Suprapubic skin (tissue), 4 donors: Measurements from ENCODE around the gene CALD1. TPM values are rescaled to one million over a fixed set of nuclear protein-coding genes. Genes with fewer than 3 reads are reported as not detected.
A peak's percentile ranks its signal among the peaks of the same experiment; 100 is the strongest.
"Not testable (repeated sequence)": the region's sequence is repeated elsewhere in the genome, so short reads cannot be mapped to it uniquely, and the experiment has no call there.

Source experiments
- DNase-seq, 2 donors: peaks; one replicate each; pipeline ENCODE4 v3.0.0-alpha.2; 2019; ENCODE audit warnings: low spot score in 2 of 2
- H3K27ac ChIP-seq: fragments of 200-600 bp; sonication (generic); one replicate; pipeline ENCODE4 v1.5.1; 2019
- H3K27me3 ChIP-seq: fragments of 200-600 bp; sonication (generic); one replicate; pipeline ENCODE4 v1.5.1; 2019
- H3K36me3 ChIP-seq: fragments of 200-600 bp; sonication (generic); one replicate; pipeline ENCODE4 v1.5.1; 2019
- H3K4me1 ChIP-seq: fragments of 200-600 bp; sonication (generic); one replicate; pipeline ENCODE4 v1.5.1; 2019
- H3K4me3 ChIP-seq: fragments of 200-600 bp; sonication (generic); one replicate; pipeline ENCODE4 v1.5.1; 2019; ENCODE audit warnings: mild to moderate bottlenecking
- H3K9me3 ChIP-seq: fragments of 200-600 bp; sonication (generic); one replicate; pipeline ENCODE4 v1.5.1; 2019
- CTCF ChIP-seq, 2 donors: fragments of 200-600 bp in 1 of 2; fragments of 450-650 bp in 1 of 2; sonication (generic) in 1 of 2; IDR thresholded peaks; one replicate each; pipeline ENCODE4 v1.5.1; 2016 to 2019; ENCODE audit warnings: antibody characterized with exemption in 2 of 2, mild to moderate bottlenecking in 1 of 2, moderate library complexity in 1 of 2
- EP300 ChIP-seq: sonication (generic); formaldehyde crosslinking; IDR thresholded peaks from one replicate; pipeline ENCODE4 v1.6.1; 2017; ENCODE audit warnings: antibody characterized with exemption
- POLR2A ChIP-seq, 2 donors: fragments of 450-650 bp; IDR thresholded peaks; one replicate each; pipeline ENCODE4 v1.6.1; 2017; ENCODE audit warnings: antibody characterized with exemption in 2 of 2, mild to moderate bottlenecking in 2 of 2, moderate library complexity in 2 of 2
- POLR2AphosphoS5 ChIP-seq, 3 donors: sonication (generic); formaldehyde crosslinking; IDR thresholded peaks; one replicate each; pipeline ENCODE4 v1.6.1; 2017; ENCODE audit warnings: antibody characterized with exemption in 3 of 3
- WGBS: methylation state at CpG from one replicate; pipeline ENCODE4 v1.1.5; 2018; 5-methylcytosine and 5-hydroxymethylcytosine counted together
- total RNA-seq, 4 donors: library from RNA; depleted of rRNA; stranded (reverse); fragments of >200 nt; gene quantifications; one replicate each; pipeline ENCODE4 v1.1.0, GENCODE V29; 2016

The CALD1 gene
- total RNA-seq, 4 donors from 2014 or later, result 53.6 to 116 (median 83.2) TPM

GRCh38 chr7:134963036-134963435 is 183.6 kb downstream of the CALD1 start:
- no peak overlapping the region for H3K4me3 ChIP-seq
- DNase-seq, result no peak

GRCh38 chr7:134966691-134967090 is 187.3 kb downstream of the CALD1 start:
- Histone ChIP-seq H3K36me3 (peaks cover 29% of the 10 kb centered on the region), H3K27me3 (no peaks in the 10 kb centered on the region), H3K27ac (no peak overlapping the region), H3K4me3 (no peak overlapping the region), H3K4me1 (no peaks in the 10 kb centered on the region), H3K9me3 (no peaks in the 10 kb centered on the region)
- WGBS, result 94% methylated on average over 3 of the region's 3 CpGs
- no peak for TF ChIP-seq POLR2A (IDR thresholded peaks at IDR 0.05)
- TF ChIP-seq POLR2AphosphoS5 (IDR thresholded peaks at IDR 0.05), result no peak
- no peak for TF ChIP-seq CTCF (IDR thresholded peaks at IDR 0.05)
- TF ChIP-seq EP300, result no peak
- no peak for DNase-seq

More at GRCh38 chr7:134963036-134963435, 183.6 kb downstream of the CALD1 start:
- Histone ChIP-seq H3K4me1 (no peaks in the 10 kb centered on the region), H3K27me3 (no peaks in the 10 kb centered on the region), H3K36me3 (peaks cover 57% of the 10 kb centered on the region), H3K9me3 (no peaks in the 10 kb centered on the region), H3K27ac (no peak overlapping the region)
- no peak for TF ChIP-seq CTCF (IDR thresholded peaks at IDR 0.05)
- TF ChIP-seq POLR2AphosphoS5 (IDR thresholded peaks at IDR 0.05), result no peak
- TF ChIP-seq POLR2A (IDR thresholded peaks at IDR 0.05), result no peak
- TF ChIP-seq EP300, result no peak
- 37% methylated on average over 4 of the region's 4 CpGs for WGBS

GRCh38 chr7:134968110-134968509 is 188.7 kb downstream of the CALD1 start:
- no peak for TF ChIP-seq POLR2A (IDR thresholded peaks at IDR 0.05)
- no peak for TF ChIP-seq CTCF (IDR thresholded peaks at IDR 0.05)
- no peak for TF ChIP-seq POLR2AphosphoS5 (IDR thresholded peaks at IDR 0.05)
- TF ChIP-seq EP300, result no peak
- H3K36me3 ChIP-seq, result peaks cover 29% of the 10 kb centered on the region
- H3K4me3 ChIP-seq, result no peak overlapping the region
- no peak overlapping the region for H3K27ac ChIP-seq
- H3K9me3 ChIP-seq, result no peaks in the 10 kb centered on the region
- no peaks in the 10 kb centered on the region for H3K27me3 ChIP-seq
- 94% methylated on average over 4 of the region's 4 CpGs for WGBS
- H3K4me1 ChIP-seq, result no peaks in the 10 kb centered on the region
- DNase-seq, result no peak

GRCh38 chr7:134981645-134982044 is 202.2 kb downstream of the CALD1 start:
- H3K4me1 ChIP-seq, H3K4me3 ChIP-seq, DNase-seq, H3K27me3 ChIP-seq, H3K36me3 ChIP-seq, H3K27ac ChIP-seq, H3K9me3 ChIP-seq: not testable (repeated sequence)
- WGBS, result 95% methylated on average over 3 of the region's 3 CpGs

GRCh38 chr7:134985894-134986362 is 206.5 kb downstream of the CALD1 start:
- Histone ChIP-seq H3K27ac (peak overlapping the region; percentile 80), H3K9me3 (peaks cover 5% of the 10 kb centered on the region), H3K4me3 (peak overlapping the region; percentile 74), H3K27me3 (no peaks in the 10 kb centered on the region), H3K36me3 (no peaks in the 10 kb centered on the region), H3K4me1 (peaks cover 16% of the 10 kb centered on the region)
- DNase-seq, result no peak
- WGBS, result 53% methylated on average over 8 of the region's 8 CpGs
- TF ChIP-seq POLR2AphosphoS5 (IDR thresholded peaks at IDR 0.05) (no peak), EP300 (no peak), CTCF (IDR thresholded peaks at IDR 0.05) (no peak), POLR2A (IDR thresholded peaks at IDR 0.05) (no peak)
